ENCODE measurements around the gene CLTCL1.

Gene CLTCL1

DNA sequence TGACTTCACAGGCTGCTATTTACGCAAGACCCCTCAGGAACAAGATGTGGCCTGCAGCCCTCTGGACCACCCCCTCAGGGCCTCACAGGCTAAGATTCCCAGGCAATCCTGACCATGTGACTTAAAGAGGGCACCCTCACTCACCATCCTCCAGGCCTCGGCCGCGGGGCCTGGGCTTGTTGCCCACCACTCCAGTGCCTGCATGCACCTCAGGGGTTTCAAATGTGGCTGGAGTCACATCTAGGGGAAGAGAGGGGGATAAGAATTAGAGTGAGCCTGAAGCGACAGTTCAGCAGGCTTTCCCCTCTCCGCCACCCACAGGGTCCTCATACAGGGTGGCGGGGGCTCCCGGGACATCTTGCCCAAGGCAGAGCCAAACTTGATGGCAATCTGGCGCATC, 149.1 kb downstream of the CLTCL1 start:
- Mint-ChIP-seq H3K27me3 (peaks cover 5% of the 10 kb centered on the region), H3K27ac (no peak overlapping the region), H3K9me3 (no peaks in the 10 kb centered on the region), H3K4me1 (ENCODE audit: low read depth) (peaks cover 14% of the 10 kb centered on the region), H3K4me3 (peak overlapping the region; percentile 10), H3K36me3 (ENCODE audit: low read depth) (peaks cover 11% of the 10 kb centered on the region)

GRCh38 chr22:19139974-19140373, 151.5 kb downstream of the CLTCL1 start:
- peaks cover 14% of the 10 kb centered on the region for H3K4me1 Mint-ChIP-seq (ENCODE audit: low read depth)
- H3K4me3 Mint-ChIP-seq: no peak overlapping the region
- no peaks in the 10 kb centered on the region for H3K27me3 Mint-ChIP-seq
- H3K27ac Mint-ChIP-seq: no peak overlapping the region
- H3K36me3 Mint-ChIP-seq (ENCODE audit: low read depth): peaks cover 29% of the 10 kb centered on the region
- H3K9me3 Mint-ChIP-seq: no peaks in the 10 kb centered on the region

DNA sequence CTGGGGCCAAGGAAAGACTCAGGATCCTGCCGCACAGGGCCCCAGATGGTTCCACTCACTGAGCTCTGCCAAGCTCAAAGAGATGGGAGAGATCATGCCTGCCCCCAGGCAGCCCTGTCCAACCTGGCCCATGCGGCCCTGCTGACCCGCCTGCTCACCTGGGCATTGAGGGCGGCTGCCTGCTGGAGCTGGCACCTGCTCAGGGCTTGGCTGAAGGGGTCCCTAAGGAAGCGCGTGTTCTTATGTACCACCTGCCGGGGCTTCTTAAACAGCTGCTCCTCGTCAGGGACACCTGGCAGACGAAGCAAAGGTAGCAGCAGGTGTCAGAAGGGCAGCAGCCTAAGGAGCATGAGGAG, 152.5 kb downstream of the CLTCL1 start:
- H3K9me3 Mint-ChIP-seq: no peaks in the 10 kb centered on the region
- H3K27me3 Mint-ChIP-seq: no peaks in the 10 kb centered on the region
- H3K36me3 Mint-ChIP-seq (ENCODE audit: low read depth): peaks cover 31% of the 10 kb centered on the region
- H3K4me1 Mint-ChIP-seq (ENCODE audit: low read depth): peaks cover 11% of the 10 kb centered on the region
- H3K4me3 Mint-ChIP-seq: no peak overlapping the region
- no peak overlapping the region for H3K27ac Mint-ChIP-seq

DNA sequence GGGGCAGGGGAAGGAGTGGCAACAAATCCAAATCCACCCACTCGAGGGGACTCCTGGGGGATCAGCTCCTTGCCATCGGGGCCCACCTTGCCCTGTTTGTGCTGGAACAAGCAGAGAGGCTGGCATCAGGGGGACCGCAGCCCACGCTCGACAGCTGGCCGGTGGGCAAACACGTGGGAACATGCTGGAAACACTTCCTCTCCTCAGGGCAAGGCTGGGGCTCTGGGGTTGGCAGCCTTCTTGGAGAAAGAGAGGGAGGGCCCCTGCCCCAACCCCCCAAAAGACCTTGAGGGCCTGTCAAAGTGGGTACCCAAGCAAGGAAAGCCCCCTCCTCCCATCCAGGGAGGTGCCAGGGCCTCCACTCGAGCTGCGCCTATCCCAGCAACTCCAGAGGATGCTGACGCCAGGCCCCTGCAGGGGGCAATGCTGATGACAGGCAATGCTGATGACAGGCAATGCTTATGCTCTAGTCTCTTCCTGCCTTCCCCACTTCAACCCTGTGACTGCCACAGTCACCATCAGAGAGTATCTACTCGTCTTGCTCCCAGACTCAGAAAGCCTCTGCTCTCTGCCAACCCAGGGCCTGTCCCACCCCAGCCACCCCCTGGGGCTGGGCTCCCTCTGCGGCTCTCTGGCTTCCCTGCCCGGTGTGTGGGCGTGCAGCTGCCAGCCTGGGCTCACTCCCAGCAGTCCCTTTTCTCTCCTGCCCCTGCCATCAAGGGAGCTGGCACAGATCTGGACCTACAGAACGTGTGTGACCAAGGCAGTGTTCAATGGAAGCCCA, 153.1 kb downstream of the CLTCL1 start:
- peaks cover 31% of the 10 kb centered on the region for H3K36me3 Mint-ChIP-seq (ENCODE audit: low read depth)
- no peaks in the 10 kb centered on the region for H3K9me3 Mint-ChIP-seq
- no peak overlapping the region for H3K27ac Mint-ChIP-seq
- H3K4me1 Mint-ChIP-seq (ENCODE audit: low read depth): peaks cover 7% of the 10 kb centered on the region
- no peaks in the 10 kb centered on the region for H3K27me3 Mint-ChIP-seq
- H3K4me3 Mint-ChIP-seq: no peak overlapping the region

GRCh38 chr22:19137384-19138216, 153.9 kb downstream of the CLTCL1 start:
- H3K4me1 Mint-ChIP-seq (ENCODE audit: low read depth): peaks cover 1% of the 10 kb centered on the region
- H3K36me3 Mint-ChIP-seq (ENCODE audit: low read depth): peaks cover 34% of the 10 kb centered on the region
- H3K27ac Mint-ChIP-seq: no peak overlapping the region
- no peaks in the 10 kb centered on the region for H3K9me3 Mint-ChIP-seq
- no peaks in the 10 kb centered on the region for H3K27me3 Mint-ChIP-seq
- no peak overlapping the region for H3K4me3 Mint-ChIP-seq

- peaks cover 34% of the 10 kb centered on the region for H3K36me3 Mint-ChIP-seq (ENCODE audit: low read depth)
- H3K4me3 Mint-ChIP-seq: no peak overlapping the region
- H3K9me3 Mint-ChIP-seq: no peaks in the 10 kb centered on the region
- H3K27ac Mint-ChIP-seq: no peak overlapping the region
- no peaks in the 10 kb centered on the region for H3K27me3 Mint-ChIP-seq
- H3K4me1 Mint-ChIP-seq (ENCODE audit: low read depth): no peaks in the 10 kb centered on the region
These were observed 154.6 kb downstream of the CLTCL1 start for GRCh38 chr22:19136915-19137314.

GRCh38 chr22:19134874-19135273, 156.6 kb downstream of the CLTCL1 start:
- Mint-ChIP-seq H3K9me3 (no peaks in the 10 kb centered on the region), H3K27me3 (no peaks in the 10 kb centered on the region), H3K27ac (no peak overlapping the region), H3K4me1 (ENCODE audit: low read depth) (no peaks in the 10 kb centered on the region), H3K4me3 (no peak overlapping the region), H3K36me3 (ENCODE audit: low read depth) (peaks cover 35% of the 10 kb centered on the region)

DNA sequence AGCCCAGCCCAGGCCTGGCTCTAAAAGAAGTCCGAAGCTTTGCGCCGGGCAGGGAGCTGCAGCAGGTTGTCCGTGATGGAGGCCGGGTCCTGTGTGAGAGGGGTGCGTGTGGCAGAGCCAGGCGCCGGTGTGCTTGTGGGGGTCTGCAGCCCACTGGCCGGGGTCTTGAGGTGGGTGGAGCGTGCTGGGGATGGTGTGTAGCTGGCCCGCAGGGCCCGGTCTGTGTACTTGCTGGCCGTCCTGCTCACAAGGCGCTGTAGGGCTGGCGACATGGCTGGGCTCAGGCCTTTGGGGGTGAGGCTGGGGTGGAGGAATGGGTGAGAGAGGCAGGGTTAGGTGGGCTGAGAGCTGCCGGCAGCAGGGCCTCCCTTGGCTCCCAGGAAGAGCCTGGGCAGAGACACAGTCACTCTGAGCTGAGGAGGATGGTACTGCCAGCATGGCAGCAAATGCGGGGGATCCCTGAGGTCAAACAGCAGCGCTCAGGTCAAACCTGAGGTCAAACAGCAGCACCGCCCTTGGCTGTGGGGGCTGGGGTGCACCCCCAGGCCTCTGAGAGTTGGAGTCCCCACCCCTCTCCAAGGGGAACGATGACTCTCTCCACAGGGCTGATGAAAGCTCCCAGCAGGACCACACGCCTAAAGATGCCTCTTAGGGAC, 157.2 kb downstream of the CLTCL1 start:
- Mint-ChIP-seq H3K27ac (no peak overlapping the region), H3K4me3 (no peak overlapping the region), H3K27me3 (no peaks in the 10 kb centered on the region), H3K9me3 (no peaks in the 10 kb centered on the region), H3K36me3 (ENCODE audit: low read depth) (peaks cover 29% of the 10 kb centered on the region), H3K4me1 (ENCODE audit: low read depth) (no peaks in the 10 kb centered on the region)

GRCh38 chr22:19133561-19133960, 158.0 kb downstream of the CLTCL1 start:
- Mint-ChIP-seq H3K9me3 (no peaks in the 10 kb centered on the region), H3K4me1 (ENCODE audit: low read depth) (no peaks in the 10 kb centered on the region), H3K27me3 (no peaks in the 10 kb centered on the region), H3K4me3 (no peak overlapping the region), H3K36me3 (ENCODE audit: low read depth) (peaks cover 29% of the 10 kb centered on the region), H3K27ac (no peak overlapping the region)

DNA sequence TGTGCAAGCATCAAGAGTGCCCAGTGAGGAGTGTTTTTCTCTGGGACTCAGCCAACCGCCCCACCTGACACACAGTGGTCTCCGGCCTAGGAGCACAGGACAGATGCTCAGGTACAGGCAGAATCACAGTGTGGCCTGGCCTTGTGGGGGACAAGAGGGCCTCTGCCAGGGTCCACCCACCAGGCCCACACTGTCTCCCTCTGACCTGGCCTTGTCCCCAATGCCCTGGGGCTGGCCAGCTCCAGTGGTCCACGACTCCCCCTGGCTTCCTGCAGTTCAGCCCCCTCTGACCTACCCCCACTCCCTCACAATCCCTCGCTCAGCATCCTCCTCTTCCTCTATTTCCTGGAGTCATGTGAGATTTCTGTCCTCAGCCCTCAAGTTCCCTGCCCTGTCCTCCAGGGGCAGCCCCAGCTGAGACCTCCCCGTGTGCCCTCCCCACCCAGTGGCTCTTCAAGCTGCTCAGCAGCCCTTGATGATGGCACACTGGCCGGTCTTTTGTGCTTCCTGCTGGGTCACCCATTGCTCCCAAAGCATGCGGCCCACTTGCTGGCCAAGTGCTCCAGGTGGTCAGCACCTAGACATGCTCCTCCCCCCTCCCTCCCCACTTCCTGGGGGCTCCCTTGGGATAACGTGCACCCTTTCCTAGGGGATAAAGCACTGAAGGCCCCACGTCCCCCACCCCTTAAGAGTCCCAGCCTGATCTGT, 158.7 kb downstream of the CLTCL1 start:
- no peak overlapping the region for H3K27ac Mint-ChIP-seq
- H3K36me3 Mint-ChIP-seq (ENCODE audit: low read depth): peaks cover 29% of the 10 kb centered on the region
- H3K4me3 Mint-ChIP-seq: no peak overlapping the region

DNA sequence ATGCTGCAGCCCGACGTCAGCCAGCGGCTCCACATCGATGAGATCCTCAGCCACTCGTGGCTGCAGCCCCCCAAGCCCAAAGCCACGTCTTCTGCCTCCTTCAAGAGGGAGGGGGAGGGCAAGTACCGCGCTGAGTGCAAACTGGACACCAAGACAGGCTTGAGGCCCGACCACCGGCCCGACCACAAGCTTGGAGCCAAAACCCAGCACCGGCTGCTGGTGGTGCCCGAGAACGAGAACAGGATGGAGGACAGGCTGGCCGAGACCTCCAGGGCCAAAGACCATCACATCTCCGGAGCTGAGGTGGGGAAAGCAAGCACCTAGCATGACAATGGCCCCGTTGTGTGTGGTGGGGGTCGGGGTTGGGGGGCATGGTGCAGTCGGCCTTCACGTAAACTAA, 159.4 kb downstream of the CLTCL1 start:
- Mint-ChIP-seq H3K4me3 (no peak overlapping the region), H3K27ac (no peak overlapping the region), H3K9me3 (no peaks in the 10 kb centered on the region), H3K4me1 (ENCODE audit: low read depth) (no peaks in the 10 kb centered on the region), H3K27me3 (no peaks in the 10 kb centered on the region), H3K36me3 (ENCODE audit: low read depth) (peaks cover 29% of the 10 kb centered on the region)

More for the DNA sequence above, 158.7 kb downstream of the CLTCL1 start:
- Mint-ChIP-seq H3K4me1 (ENCODE audit: low read depth) (no peaks in the 10 kb centered on the region), H3K9me3 (no peaks in the 10 kb centered on the region), H3K27me3 (no peaks in the 10 kb centered on the region)

GRCh38 chr22:19131685-19132015, 159.9 kb downstream of the CLTCL1 start:
- no peaks in the 10 kb centered on the region for H3K4me1 Mint-ChIP-seq (ENCODE audit: low read depth)
- no peak overlapping the region for H3K27ac Mint-ChIP-seq
- H3K27me3 Mint-ChIP-seq: no peaks in the 10 kb centered on the region
- no peak overlapping the region for H3K4me3 Mint-ChIP-seq
- no peaks in the 10 kb centered on the region for H3K9me3 Mint-ChIP-seq
- H3K36me3 Mint-ChIP-seq (ENCODE audit: low read depth): peaks cover 24% of the 10 kb centered on the region

DNA sequence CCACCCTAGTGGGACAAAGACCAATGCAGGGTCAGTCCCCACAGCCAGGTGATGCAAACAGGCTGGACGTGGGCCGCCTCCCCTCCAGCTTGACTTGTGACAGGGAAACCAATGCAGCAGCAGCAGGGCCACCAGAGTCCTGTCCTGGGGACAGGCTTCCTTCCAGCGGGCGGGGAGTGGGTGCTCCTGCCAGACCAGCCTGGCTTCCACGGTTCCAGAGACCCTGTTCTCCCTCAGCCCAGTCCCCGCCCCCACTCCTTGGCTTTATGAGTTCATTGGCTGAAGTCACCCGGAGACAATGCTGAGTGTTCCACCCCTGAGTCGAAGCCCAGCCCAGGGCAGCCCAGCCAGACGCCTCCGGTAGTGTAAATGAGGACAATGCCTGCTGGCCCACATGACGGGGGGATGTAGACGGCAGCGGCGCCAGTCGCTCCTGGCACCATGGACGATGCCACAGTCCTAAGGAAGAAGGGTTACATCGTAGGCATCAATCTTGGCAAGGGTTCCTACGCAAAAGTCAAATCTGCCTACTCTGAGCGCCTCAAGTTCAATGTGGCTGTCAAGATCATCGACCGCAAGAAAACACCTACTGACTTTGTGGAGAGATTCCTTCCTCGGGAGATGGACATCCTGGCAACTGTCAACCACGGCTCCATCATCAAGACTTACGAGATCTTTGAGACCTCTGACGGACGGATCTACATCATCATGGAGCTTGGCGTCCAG, 160.4 kb downstream of the CLTCL1 start, which contains the start of gene TSSK2:
TSSK2 (plus strand) TSS at position 350 of the 726 bp plus-strand sequence; CDS start at position 442, 92 bp downstream.
- H3K4me3 Mint-ChIP-seq: no peak within 1 kb of the TSS
- H3K27me3 Mint-ChIP-seq: no peaks in the 10 kb centered on the region
- H3K9me3 Mint-ChIP-seq: no peaks in the 10 kb centered on the region
- H3K36me3 Mint-ChIP-seq (ENCODE audit: low read depth): peaks cover 19% of the 10 kb centered on the region
- H3K27ac Mint-ChIP-seq: no peak within 1 kb of the TSS
- H3K4me1 Mint-ChIP-seq (ENCODE audit: low read depth): no peaks in the 10 kb centered on the region

GRCh38 chr22:19129871-19130270, 161.6 kb downstream of the CLTCL1 start:
- no peak overlapping the region for H3K27ac Mint-ChIP-seq
- no peaks in the 10 kb centered on the region for H3K27me3 Mint-ChIP-seq
- H3K36me3 Mint-ChIP-seq (ENCODE audit: low read depth): peaks cover 10% of the 10 kb centered on the region
- no peaks in the 10 kb centered on the region for H3K4me1 Mint-ChIP-seq (ENCODE audit: low read depth)
- no peaks in the 10 kb centered on the region for H3K9me3 Mint-ChIP-seq
- no peak overlapping the region for H3K4me3 Mint-ChIP-seq
